LNCAP (cell line): ENCODE measurements around the gene ADAMTSL5.

ENCODE experiments used
- CTCF ChIP-seq: fragments of 450-650 bp; IDR thresholded peaks from 2 replicates; pipeline ENCODE4 v1.5.1; 2017; ENCODE audit warnings: mild to moderate bottlenecking

The ADAMTSL5 gene

GRCh38 chr19:1467490-1468273 is 45.1 kb downstream of the ADAMTSL5 start:
- TF ChIP-seq CTCF = no peak

DNA sequence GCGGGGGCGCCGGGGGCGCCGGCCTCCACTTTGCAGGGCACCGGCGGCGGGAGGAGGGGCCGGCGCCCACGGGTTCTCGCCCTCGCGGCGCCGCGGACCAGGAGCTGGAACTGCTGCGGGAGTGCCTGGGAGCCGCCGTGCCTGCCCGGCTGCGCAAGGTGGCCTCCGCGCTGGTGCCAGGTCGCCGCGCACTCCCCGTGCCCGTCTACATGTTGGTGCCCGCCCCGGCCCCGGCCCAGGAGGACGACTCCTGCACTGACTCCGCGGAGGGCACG is 45.7 kb downstream of the ADAMTSL5 start:
- no peak for TF ChIP-seq CTCF

DNA sequence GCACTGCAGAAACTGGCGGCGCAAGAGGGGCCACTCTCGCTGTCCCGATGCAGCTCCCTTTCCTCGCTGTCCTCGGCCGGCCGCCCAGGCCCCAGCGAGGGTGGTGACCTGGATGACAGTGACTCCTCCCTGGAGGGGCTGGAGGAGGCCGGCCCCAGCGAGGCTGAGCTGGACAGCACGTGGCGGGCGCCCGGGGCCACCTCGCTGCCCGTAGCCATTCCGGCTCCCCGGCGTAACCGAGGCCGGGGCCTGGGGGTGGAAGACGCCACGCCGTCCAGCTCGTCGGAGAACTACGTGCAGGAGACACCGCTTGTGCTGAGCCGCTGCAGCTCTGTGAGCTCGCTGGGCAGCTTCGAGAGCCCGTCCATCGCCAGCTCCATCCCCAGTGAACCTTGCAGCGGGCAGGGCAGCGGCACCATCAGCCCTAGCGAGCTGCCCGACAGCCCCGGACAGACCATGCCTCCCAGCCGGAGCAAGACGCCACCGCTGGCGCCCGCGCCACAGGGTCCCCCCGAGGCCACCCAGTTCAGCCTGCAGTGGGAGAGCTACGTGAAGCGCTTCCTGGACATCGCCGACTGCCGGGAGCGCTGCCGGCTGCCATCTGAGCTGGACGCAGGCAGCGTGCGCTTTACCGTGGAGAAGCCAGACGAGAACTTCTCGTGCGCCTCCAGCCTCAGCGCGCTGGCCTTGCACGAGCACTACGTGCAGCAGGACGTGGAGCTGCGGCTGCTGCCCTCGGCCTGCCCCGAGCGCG is 46.2 kb downstream of the ADAMTSL5 start:
- TF ChIP-seq CTCF = no peak

DNA sequence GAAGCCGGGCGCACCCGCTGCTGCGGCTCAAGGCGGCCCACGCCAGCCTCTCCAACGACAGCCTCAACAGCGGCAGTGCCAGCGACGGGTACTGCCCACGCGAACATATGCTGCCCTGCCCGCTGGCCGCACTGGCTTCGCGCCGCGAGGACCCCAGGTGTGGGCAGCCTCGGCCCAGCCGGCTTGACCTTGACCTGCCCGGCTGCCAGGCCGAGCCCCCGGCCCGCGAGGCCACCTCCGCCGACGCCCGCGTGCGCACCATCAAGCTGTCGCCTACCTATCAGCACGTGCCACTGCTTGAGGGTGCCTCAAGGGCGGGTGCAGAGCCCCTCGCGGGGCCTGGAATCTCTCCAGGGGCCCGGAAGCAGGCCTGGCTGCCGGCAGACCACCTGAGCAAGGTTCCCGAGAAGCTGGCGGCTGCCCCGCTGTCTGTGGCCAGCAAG is 46.8 kb downstream of the ADAMTSL5 start:
- TF ChIP-seq CTCF = no peak

DNA sequence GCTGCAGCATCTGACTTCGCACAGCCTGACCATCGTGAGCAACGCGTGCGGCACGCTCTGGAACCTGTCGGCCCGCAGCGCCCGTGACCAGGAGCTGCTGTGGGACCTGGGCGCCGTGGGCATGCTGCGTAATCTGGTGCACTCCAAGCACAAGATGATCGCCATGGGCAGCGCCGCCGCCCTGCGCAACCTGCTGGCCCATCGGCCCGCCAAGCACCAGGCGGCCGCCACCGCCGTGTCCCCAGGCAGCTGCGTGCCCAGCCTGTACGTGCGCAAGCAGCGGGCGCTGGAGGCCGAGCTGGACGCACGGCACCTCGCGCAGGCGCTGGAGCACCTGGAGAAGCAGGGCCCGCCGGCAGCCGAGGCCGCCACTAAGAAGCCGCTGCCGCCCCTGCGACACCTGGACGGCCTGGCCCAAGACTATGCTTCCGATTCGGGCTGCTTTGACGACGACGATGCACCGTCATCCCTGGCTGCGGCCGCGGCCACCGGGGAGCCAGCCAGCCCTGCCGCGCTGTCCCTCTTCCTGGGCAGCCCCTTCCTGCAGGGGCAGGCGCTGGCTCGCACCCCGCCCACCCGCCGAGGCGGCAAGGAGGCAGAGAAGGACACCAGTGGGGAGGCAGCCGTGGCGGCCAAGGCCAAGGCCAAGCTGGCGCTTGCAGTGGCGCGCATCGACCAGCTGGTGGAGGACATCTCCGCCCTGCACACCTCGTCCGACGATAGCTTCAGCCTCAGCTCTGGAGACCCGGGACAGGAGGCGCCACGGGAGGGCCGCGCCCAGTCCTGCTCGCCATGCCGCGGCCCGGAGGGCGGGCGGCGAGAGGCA is 47.4 kb downstream of the ADAMTSL5 start:
- TF ChIP-seq CTCF = peak; percentile 37; the same call in 1 of the 2 replicates

- no peak for TF ChIP-seq CTCF
Observed at GRCh38 chr19:1461862-1462261, 51.0 kb downstream of the ADAMTSL5 start.
